GM19455 (cell line): Measurements from ENCODE around the gene CD276.

Source experiments
- ATAC-seq: cut with Tn5 transposase; IDR thresholded peaks from one replicate; pipeline ENCODE4 v1.9.1; 2021; ENCODE audit not compliant: unreplicated experiment

The CD276 gene

GRCh38 chr15:73746883-73747282 lies 62.7 kb downstream of the CD276 start:
- no peak for ATAC-seq

GRCh38 chr15:73747847-73748590 lies 63.8 kb downstream of the CD276 start:
- no peak for ATAC-seq

GRCh38 chr15:73748730-73749129 lies 64.5 kb downstream of the CD276 start:
- ATAC-seq: no peak

GRCh38 chr15:73749533-73749932 lies 65.3 kb downstream of the CD276 start:
- no peak for ATAC-seq

GRCh38 chr15:73749971-73750370 lies 65.8 kb downstream of the CD276 start:
- no peak for ATAC-seq

GRCh38 chr15:73750438-73750837 lies 66.3 kb downstream of the CD276 start:
- no peak for ATAC-seq

GRCh38 chr15:73750951-73751350 lies 66.8 kb downstream of the CD276 start:
- ATAC-seq: no peak

- ATAC-seq: no peak
These were observed 67.3 kb downstream of the CD276 start for GRCh38 chr15:73751511-73751898.

GRCh38 chr15:73751899-73752805 lies 68.0 kb downstream of the CD276 start:
- ATAC-seq: no peak

- ATAC-seq: no peak
These were observed 68.6 kb downstream of the CD276 start for GRCh38 chr15:73752806-73753193.

GRCh38 chr15:73753250-73754130 lies 69.3 kb downstream of the CD276 start, which contains the start of gene INSYN1:
INSYN1 (minus strand) TSS chr15:73753351; CDS start chr15:73751130, 2,221 bp downstream.
- ATAC-seq: no peak

GRCh38 chr15:73754461-73754860 lies 70.3 kb downstream of the CD276 start:
- no peak for ATAC-seq

GRCh38 chr15:73755481-73755880 lies 71.3 kb downstream of the CD276 start:
- ATAC-seq: no peak

GRCh38 chr15:73755946-73756345 lies 71.8 kb downstream of the CD276 start:
- no peak for ATAC-seq

- no peak for ATAC-seq
These were observed 72.2 kb downstream of the CD276 start for GRCh38 chr15:73756390-73756789.

- no peak for ATAC-seq
These were observed 72.8 kb downstream of the CD276 start for GRCh38 chr15:73756947-73757513.

GRCh38 chr15:73757571-73757970 lies 73.4 kb downstream of the CD276 start:
- ATAC-seq: no peak

- ATAC-seq: no peak
These were observed 74.3 kb downstream of the CD276 start for GRCh38 chr15:73758461-73758860.

- ATAC-seq: no peak
These were observed 76.4 kb downstream of the CD276 start for GRCh38 chr15:73760330-73761329.

- ATAC-seq: no peak
These were observed 79.7 kb downstream of the CD276 start for GRCh38 chr15:73763931-73764330.
